NCI-H2171 treated with DMSO at 0.1 percent for 48 hours (cell line): Measurements from ENCODE around the gene RHOB.
"Not testable (repeated sequence)": the region's sequence is repeated elsewhere in the genome, so short reads cannot be mapped to it uniquely, and the experiment has no call there.

Source experiments
- DNase-seq: peaks from one replicate; lab custom pipeline; 2025; lab: John Stamatoyannopoulos, UW

Gene RHOB

GRCh38 chr2:20422402-20423271, 24.2 kb upstream of the RHOB start:
- no peak for DNase-seq

- no peak for DNase-seq
These were observed 23.5 kb upstream of the RHOB start for GRCh38 chr2:20423359-20423758.

- no peak for DNase-seq
These were observed 23.0 kb upstream of the RHOB start for GRCh38 chr2:20423847-20424246.

GRCh38 chr2:20424300-20425290, 22.3 kb upstream of the RHOB start:
- DNase-seq = no peak

GRCh38 chr2:20425371-20425881, 21.4 kb upstream of the RHOB start:
- DNase-seq = no peak

- DNase-seq = no peak
These were observed 21.0 kb upstream of the RHOB start for GRCh38 chr2:20425884-20426283.

GRCh38 chr2:20427931-20428526, 18.8 kb upstream of the RHOB start:
- no peak for DNase-seq

GRCh38 chr2:20428717-20429490, 18.0 kb upstream of the RHOB start:
- no peak for DNase-seq

GRCh38 chr2:20429528-20429927, 17.3 kb upstream of the RHOB start:
- no peak for DNase-seq

GRCh38 chr2:20430035-20430434, 16.8 kb upstream of the RHOB start:
- no peak for DNase-seq

- DNase-seq = no peak
These were observed 16.2 kb upstream of the RHOB start for GRCh38 chr2:20430461-20431300.

- no peak for DNase-seq
These were observed 15.6 kb upstream of the RHOB start for GRCh38 chr2:20431301-20431698.

- DNase-seq = no peak
These were observed 15.1 kb upstream of the RHOB start for GRCh38 chr2:20431772-20432171.

GRCh38 chr2:20432714-20433113, 14.2 kb upstream of the RHOB start:
- no peak for DNase-seq

GRCh38 chr2:20433249-20433648, 13.6 kb upstream of the RHOB start:
- DNase-seq = no peak

- no peak for DNase-seq
These were observed 12.8 kb upstream of the RHOB start for GRCh38 chr2:20433946-20434553.

GRCh38 chr2:20434588-20435294, 12.1 kb upstream of the RHOB start:
- peak; percentile 29 for DNase-seq

GRCh38 chr2:20435456-20435855, 11.4 kb upstream of the RHOB start:
- not testable (repeated sequence) for DNase-seq

GRCh38 chr2:20436716-20437470, 10.0 kb upstream of the RHOB start:
- no peak for DNase-seq
